ENCODE data around the gene TCERG1L.

Gene TCERG1L

GRCh38 chr10:131269776-131270460 is 41.6 kb downstream of the TCERG1L start:
- no peak for DNase-seq

GRCh38 chr10:131267814-131268095 is 43.8 kb downstream of the TCERG1L start:
- no peak for DNase-seq

DNA sequence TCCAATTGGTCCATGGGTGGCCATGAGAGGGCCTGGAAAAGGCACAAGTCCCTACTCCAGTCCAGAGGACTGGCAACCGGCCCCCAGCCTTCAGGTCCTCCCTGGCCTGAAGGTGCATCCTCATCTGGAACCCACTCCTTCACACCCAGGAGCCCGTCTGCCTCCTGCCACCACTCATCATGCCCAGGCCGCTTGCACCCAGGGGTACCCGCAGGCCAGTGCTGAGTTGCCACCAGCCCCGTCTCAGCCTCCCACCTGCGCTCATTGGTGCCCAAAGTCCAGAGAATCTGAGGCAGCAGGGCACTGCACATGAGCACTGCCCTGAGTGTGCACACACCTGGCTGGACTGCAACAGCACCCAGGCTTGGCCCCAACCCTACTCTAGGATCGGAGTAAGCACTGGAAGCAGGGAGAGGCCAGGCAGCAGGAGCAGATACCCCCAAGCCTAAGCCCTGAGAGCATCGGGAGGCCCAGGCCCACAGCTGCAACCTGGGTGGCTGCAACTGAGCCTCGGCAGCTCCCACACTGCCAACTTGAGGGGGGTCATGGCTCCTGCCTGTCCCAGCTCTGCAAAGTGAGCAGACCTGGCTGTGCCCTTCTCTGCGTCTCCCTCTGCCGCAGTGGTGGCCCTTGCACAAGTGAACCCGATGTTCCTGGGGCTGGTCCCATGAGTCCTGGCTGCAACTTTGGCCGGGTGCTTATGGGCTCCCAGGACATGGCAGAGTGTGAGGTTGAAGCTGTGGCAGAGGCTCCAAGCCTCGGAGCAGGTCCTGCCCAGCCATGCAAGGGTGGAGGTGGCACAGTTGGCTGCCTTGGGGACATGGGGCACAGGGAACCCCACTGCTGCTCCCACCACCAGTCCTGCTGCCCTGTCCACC is 44.3 kb downstream of the TCERG1L start:
- DNase-seq, result no peak

- DNase-seq, result no peak
These were observed 47.3 kb downstream of the TCERG1L start for GRCh38 chr10:131264110-131264788.

DNA sequence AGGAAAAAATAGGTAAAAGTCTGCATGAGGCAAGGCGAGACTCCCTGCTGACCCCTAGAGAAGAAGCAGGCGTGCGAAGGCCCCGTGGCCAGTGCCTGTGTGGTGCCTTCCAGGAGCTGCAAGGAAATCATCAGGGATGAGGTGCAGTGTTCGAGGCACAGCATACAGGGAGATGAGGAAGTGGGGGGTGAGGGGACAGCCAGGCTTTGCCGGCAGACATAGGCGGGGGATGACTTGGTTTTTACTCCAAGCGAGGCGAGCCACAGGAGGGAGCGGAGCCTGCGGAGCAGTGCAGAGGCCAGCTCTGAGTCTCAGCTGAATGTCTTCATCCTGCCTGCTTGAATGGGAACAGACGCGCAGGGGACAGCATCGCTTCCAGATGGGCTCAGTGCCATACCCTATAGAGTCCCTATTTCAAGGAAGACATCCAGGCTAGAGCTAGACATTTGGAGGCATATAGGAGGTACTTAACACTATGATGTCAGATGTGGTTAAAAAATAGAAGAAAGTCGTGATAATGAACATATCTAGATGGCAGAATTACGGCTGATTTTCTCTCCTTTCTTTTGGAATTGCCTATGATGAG is 49.5 kb downstream of the TCERG1L start:
- DNase-seq, result no peak

GRCh38 chr10:131260452-131261211 is 50.9 kb downstream of the TCERG1L start:
- DNase-seq, result no peak

GRCh38 chr10:131260031-131260430 is 51.5 kb downstream of the TCERG1L start:
- no peak for DNase-seq

GRCh38 chr10:131259535-131259934 is 52.0 kb downstream of the TCERG1L start:
- no peak for DNase-seq

GRCh38 chr10:131258256-131258655 is 53.3 kb downstream of the TCERG1L start:
- no peak for DNase-seq

DNA sequence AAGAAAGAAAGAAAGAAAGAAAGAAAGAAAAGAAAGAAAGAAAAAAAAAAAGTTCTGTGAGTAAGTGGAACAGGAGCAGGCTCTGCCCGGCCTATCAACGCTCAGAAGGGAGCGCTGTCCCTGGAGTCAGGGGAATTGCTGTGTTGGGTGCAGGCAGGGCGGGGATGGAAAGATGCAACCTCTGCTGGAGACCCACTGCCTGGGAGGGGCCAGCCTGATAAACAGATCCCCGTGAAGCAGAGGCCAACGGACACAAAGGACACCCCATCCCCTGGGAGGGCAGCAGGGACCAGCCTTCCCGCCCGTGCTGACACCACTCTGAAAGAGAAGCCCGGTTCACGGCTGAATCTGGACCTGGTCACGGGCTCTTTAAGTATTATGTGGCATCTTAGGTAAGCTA is 54.5 kb downstream of the TCERG1L start:
- no peak for DNase-seq

- DNase-seq, result no peak
These were observed 56.7 kb downstream of the TCERG1L start for GRCh38 chr10:131254859-131255252.

DNA sequence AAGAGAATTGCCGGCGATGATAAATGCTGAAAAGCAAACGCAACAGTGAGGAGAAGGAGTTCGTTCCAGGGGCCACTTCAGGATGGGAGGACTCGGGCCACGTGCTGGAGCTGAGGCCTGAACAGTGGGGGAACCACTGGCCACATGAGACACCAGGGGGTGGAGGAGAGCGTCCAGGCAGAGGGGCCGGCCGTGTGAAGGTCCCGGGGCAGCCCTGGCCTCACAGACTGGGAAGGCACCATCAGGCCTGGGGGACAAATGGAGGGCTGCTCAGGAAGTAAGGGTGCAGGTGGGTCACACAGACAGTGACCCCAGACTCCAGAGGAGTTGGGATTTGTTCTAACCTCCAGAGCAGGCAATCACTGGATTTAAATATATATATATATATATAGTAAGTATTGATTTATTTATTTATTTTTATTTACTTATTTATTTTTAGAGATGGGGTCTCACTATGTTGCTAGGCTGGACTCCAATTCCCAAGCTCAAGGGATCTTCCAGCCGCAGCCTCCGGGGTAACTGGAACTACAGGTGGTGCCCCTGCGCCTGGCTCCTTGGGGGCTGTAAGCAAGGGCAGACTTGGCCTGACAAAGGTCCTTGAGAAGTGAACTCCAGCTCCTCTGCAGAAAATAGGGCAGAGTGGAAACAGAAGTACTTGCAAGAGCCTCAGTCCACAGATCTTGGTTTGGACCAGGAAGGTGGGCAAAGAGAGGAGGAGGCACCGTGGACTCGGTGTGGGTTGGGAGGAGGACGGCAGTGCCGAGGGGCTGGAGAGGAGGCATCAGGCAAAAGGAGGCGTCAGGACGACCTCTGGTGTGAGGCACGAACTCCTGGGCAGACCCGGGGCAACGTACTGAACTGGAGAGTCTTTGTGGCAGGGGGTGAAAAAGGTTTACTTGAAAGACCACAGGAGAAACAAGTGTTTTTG is 57.3 kb downstream of the TCERG1L start:
- DNase-seq, result no peak

DNA sequence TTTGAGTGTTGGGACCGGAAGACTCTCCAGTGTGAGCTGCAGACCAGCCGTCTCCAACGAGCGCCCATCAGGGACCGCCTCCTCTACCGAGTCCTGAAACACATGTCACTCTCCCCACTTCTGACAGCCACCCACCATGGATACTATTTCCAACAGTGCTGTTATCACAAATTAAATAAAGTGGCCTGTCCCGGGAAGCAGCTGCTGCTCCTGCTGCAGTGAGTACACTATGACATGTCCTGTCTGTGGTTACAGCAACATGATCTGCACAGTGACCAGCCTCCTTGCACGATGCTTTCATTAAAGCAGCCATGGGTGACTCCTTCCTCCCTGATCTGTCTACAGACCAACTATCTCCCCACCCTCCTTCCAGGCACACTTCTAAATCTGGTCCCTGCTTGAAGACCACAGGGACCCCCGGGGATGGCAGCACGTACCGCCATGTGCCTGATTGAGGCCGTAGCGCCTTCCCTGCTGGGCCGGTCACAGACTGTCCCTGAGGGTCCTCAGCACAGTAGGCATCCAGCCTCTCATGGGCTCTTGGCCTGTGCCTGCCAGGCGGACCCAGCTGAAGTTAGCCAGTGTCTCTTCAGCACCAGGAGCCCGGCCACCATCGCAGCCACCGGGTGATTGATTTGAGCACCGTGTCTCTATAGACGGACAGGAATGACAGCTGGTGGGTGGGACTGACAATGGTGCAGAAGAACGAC is 58.8 kb downstream of the TCERG1L start:
- DNase-seq, result no peak

DNA sequence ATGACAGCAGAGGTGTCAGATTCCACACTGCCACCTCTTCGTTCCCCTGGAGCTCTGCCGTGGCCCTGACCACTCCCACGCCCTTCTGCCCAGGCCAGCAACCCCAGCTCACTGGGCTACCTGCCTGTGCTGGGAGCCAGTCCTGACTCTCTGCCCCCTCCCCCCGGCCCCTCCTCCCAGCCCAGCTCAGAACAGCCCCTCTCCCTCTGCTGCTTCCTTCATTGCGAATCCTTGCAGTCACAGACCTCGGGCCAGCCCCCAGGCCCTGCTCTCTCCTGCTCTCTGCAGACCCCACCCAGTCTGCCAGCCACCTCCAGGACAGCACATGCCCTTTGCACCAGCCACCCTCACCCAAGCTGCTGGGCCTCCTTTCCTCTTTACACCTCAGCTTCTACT is 60.4 kb downstream of the TCERG1L start:
- DNase-seq, result no peak

DNA sequence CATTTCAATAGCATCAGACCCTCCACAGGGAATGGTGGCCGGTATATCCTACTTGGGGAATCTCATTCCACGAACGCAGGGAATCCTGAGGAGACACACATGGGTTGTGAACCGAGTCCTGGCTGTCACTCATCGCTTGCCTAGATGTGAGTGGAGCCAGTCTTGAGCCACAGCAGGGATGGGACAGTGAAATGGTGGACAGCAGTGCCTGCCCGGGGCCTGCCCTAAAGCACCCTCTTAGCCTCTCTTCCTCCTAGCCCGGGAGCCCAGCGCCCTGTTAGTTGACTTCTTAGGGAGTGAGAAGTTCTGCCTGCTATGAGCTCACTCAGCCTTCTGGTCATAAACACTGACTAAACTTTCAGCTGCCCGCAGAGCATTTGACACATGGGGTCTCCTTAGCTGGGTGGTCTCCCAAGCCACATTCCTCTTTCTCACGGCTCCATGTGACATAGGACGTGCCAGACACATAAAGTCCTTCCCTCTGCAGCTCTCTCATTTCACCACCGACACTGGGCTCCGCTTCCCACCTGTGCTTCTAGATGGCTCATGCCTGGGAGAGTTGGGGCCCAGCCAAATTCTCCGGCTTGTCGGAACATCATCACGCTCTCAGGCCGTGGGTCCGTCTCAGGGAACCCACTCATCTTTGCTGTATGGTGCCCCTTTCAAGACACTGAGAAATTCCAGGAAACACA is 60.9 kb downstream of the TCERG1L start:
- no peak for DNase-seq

DNA sequence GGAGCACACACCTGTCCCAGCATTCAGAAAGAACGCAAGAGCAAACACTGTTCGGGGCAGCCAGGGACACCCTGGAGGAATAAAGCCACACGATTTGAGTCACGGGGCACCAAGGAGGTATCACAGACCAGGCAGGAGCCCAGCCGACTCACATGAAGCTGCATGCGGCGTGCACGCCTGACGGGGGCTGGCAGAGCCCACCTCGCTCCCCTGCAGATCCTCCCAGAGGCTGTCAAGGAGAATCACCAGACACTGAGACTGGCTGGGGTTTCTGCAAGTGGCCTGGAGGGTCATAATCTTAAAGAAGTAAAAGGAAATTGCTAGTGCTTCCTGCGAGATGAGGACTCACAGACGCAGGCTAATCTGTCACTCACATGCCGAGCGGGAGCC is 61.6 kb downstream of the TCERG1L start:
- DNase-seq, result no peak

DNA sequence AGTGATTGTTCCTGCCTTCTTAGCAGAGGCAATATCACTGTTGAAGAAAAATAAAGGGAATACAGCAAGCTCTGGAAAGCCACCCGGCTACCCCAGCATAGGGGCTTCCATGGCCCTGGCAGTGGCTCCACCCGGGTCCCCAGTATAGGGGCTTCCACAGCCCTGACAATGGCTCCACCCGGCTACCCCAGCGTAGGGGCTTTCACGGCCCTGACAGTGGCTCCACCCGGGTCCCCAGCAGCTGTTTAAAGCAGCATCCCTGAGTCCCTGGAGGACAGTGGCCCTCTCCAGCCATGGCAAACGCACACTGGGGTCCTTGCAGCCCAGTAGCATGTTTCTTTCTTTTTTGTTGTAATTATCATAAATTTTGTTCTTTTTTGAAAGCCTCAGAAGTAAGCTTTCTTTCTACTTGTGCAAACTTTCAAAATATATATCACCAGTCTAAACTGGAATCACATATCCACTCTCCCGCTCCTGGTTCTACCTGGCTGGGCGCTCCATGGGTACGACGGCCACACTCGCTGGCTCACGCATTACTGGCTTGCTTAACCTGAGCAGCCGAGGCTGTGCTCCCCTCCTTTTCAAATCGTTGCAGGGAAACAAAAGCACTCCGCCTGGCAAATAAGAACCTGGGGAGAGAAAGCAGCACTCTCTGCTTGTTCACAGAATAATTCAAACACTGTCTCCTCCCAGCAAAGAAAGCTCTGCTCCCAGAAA is 62.1 kb downstream of the TCERG1L start:
- DNase-seq, result no peak

- no peak for DNase-seq
These were observed 63.0 kb downstream of the TCERG1L start for GRCh38 chr10:131248376-131249165.

DNA sequence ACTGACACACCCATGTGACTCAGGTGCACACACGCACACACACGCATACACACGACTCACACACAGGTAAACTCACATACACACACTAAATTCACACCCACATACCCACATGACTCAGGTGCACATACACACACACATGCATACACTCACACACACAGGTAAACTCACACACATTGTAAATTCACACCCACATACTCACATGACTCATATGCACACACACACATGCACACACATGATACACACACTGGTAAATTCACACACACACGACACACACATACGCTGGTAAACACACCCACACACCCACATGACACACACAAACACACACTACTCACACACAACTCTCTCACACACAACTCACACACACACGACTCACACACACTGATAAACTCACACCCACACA is 63.6 kb downstream of the TCERG1L start:
- DNase-seq, result no peak
